HG03520 (cell line): Measurements from ENCODE around the gene NAT14.
"Not testable (repeated sequence)": the region's sequence is repeated elsewhere in the genome, so short reads cannot be mapped to it uniquely, and the experiment has no call there.

Experiments
- ATAC-seq: cut with Tn5 transposase; IDR thresholded peaks from one replicate; pipeline ENCODE4 v1.9.1; 2021; ENCODE audit warnings: mild to moderate bottlenecking, moderate library complexity; ENCODE audit not compliant: unreplicated experiment

Gene NAT14

DNA sequence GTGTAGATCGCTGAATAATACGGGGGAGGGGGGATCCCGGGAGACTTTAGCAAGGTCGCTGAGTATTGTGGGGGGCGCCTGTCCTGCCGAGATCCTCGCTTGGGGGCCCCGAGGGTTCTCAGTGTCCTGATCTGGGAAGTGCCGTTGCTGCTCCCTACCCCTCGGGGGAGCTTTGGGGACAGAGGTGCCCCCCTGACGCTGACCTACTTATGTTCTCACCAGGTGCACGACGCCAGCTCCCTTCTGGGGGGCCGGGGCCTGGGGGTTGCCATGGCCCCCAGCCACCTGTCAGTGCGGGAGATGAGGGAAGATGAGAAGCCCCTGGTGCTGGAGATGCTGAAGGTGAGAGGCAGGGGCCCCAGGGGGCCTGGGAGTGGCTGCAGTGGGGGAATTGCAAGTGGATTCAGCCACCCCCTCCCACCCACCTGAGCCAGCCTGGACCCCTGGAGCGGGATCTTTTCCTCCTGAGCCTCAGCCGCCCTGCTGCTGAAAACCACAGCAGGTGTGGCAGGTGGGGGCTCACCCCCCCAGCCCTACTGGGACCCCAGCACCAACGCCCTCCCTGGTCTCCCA lies 537 bp downstream of the NAT14 start:
- ATAC-seq = no peak

DNA sequence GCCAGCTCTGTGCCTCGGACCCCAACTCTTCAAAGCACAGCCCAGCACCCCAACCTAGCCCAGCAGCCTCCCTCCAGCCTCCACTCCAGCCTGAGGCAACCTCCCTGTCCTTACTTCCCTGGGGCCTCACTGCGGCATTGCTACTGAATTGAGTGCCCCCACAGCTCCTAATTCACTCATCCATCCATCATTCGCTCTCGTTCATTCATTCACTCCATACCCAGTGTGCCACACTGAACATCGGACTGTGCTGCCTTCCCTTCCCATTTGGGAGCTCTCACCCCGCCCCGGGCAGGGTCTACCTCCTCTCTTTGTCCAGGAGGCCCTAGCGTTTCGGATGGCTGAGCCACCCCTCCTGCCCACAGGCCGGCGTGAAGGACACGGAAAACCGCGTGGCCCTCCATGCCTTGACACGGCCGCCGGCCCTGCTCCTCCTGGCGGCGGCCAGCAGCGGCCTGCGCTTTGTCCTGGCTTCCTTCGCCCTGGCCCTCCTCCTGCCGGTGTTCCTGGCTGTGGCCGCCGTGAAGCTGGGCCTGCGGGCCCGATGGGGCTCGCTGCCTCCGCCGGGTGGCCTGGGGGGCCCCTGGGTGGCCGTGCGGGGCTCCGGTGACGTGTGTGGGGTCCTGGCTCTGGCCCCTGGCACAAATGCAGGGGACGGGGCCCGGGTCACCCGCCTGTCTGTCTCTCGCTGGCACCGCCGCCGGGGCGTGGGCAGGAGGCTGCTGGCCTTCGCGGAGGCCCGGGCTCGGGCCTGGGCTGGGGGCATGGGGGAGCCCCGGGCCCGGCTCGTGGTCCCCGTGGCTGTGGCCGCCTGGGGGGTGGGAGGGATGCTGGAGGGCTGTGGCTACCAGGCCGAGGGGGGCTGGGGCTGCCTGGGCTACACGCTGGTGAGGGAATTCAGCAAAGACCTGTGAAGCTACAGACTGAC lies 1.3 kb downstream of the NAT14 start:
- no peak for ATAC-seq

DNA sequence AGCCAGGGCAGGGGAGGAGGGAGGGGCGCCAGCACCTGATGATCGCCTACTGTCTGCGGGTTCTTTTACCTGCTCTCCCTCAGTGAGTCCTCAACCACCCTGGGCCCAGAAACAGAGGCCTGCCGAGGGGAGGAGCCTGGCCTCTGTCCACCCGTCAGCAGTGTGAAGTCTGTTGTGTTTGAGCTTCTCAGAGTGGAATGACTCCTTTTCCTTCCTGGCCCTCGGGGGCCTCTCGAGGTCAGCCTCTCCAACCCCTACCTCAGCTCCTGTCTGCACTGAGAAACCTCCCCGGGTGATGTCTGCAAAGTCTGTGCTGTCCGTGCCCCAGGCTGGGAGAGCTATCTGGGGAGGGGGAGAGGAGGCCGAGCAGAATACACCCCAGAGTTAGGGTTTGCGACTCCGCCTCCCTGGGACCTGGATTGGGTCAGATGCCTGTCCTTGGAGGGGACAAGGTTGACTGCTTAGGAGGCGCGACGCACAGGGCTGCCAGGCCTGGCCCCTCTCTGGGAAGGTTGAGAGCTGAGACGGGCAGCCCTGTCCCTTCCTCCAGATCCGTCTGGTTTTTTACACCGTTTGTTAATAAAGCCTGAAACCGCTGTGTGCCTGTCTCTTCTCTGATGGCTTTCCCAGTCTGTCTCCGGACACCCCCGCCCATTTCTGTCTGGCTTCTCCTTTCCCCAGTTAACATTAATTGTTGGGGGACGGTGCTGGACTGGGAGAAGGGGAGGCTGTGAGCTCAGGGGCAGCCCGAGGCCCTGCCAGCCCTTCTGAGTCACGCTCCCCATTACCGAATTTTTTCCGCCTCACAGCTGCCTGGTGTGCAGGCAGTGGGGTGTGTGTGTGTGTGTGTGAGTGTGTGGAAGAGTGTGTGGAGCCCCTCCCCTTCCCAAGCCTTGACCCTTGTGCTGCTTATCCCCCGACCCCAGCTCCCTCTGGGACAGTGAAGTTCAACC lies 2.3 kb downstream of the NAT14 start:
- no peak for ATAC-seq

DNA sequence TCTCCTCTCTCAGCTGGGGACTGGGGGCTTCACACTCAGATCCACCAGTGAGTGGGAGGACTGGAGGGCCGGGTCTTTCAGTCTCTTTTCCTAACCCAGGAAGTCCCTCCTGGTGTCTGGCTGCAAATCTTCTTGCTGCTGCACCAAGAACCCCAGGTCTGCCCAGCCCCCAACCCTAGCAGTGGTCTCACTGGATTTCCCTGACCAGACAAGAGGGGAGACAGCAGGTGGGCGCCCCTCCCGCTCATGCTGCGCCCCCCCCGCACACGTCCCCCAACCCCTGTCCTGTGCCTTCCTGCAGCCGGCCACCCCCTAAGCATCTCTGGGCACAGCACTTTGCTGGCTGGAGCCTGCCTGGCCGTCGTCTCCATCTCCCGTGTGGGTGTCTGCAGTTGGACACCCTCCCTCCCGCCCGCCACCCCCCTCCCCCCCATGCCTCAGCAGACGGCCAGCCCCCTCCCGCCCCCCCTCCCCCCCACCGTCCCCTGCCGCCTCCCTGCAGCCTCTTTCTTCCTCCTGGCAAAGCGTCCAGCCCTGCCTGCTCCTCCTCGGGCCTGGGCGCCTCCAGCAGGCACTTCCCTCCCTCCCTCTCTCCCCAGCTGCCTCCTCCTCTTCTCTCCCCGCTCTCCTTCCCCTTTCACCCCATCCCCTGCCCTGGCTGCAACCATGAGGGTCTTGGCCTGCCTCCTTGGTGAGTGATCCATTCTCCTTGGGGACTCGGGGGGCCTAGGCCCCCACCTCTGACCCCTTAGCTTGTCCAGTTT lies 3.1 kb downstream of the NAT14 start, which contains the start of gene SSC5D:
TSS of gene SSC5D (plus strand) at position 513 of the 764 bp plus-strand sequence. CDS start at position 667, 154 bp downstream.
- ATAC-seq = no peak

DNA sequence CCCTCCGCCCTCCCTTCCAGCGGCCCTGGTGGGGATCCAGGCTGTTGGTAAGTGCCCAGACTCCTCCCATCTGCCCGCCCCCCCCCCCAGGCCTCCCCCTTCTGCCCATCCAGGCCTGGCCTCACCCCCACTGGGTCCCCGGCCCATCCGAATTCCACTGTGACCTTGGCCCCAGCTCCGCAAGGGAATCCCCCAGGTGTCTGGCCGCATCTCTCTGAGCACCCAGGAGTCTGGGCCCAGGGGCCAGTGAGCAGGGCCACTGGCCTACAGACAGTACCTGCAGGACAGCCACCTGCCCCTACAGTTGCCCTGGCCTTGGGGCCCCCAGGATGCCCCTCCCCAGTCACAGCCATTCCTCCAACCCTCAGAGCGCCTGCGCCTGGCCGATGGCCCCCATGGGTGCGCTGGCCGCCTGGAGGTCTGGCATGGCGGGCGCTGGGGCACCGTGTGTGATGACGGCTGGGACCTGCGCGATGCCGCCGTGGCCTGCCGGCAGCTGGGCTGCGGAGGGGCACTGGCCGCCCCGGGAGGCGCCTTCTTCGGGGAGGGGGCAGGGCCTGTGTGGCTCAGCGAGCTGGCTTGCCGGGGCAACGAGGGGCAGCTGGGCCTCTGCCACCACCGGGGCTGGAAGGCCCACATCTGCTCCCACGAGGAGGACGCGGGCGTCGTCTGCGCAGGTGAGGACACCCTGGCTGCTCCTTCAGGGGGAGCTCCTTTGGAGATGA lies 4.2 kb downstream of the NAT14 start:
- no peak for ATAC-seq

DNA sequence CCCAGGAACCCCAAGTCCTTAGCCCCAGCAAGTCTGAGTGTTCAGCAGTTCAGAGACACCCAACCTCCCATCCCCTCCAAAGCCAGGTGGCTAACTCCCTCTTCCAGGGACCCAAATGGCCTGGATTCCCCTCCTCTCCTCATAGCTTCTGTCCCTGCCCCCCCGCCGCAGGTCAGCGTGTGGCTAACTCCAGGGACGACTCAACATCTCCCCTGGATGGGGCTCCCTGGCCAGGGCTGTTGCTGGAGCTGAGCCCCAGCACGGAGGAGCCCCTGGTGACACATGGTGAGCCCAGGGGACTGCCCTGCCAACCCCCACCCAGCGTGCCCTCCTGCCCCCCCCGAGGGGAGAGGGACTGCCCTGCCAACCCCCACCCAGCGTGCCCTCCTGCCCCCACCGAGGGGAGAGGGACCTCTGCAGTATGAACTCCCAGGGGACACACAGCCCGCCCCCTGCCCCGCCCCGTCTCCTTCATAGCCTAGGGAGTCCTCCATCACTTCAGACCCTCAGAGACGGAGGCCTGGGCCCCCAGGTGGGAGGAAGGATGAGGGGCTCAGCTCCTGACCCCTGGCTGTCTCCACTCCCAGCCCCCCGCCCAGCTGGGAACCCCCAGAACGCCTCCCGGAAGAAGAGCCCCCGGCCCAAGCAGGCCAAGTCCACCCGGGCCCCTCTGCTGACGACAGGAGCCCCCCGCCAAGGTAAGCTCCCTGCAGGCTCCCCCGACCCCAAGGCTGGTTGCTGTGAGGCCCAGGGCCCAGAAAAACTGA lies 4.9 kb downstream of the NAT14 start:
- no peak for ATAC-seq

DNA sequence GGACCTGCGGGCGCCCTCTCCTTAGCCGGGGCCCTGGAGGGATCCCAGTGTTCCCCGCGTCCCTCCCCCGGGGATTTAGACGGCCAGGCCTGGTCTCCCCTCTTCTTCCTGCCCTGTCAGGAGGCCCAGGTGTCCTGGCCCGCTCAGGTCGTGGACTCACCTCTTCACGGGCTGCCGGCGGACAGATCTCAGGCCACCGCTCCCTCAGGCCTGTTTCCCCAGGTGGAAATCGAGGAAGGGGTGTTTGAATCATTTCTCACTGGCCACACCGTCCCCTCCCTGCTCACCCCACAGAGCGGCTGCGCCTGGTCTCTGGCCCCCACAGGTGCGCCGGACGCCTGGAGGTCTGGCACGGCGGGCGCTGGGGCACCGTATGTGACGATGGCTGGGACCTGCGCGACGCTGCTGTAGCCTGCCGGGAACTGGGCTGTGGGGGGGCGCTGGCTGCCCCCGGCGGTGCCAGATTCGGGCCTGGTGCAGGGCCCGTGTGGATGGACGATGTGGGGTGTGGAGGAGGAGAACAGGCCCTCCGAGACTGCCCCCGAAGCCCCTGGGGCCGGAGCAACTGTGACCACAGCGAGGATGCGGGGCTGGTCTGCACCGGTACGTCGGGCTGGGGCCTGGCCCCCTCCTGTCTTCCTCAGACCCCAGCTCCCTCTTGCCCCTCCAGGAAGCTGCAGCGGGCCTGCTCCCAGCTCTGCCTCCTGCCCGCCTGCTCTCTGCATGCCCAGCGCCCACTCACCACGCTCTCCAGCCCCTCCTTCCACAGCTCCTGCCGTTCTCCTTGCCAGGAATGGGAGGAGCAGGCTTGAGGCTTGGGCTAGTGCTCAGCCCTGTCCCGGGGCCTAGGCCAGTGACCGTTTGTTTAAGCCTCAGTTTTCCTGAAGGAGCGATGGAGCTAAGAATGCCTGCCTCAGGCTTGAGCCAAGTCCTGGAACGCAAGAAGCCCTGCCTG lies 5.8 kb downstream of the NAT14 start:
- ATAC-seq = no peak

DNA sequence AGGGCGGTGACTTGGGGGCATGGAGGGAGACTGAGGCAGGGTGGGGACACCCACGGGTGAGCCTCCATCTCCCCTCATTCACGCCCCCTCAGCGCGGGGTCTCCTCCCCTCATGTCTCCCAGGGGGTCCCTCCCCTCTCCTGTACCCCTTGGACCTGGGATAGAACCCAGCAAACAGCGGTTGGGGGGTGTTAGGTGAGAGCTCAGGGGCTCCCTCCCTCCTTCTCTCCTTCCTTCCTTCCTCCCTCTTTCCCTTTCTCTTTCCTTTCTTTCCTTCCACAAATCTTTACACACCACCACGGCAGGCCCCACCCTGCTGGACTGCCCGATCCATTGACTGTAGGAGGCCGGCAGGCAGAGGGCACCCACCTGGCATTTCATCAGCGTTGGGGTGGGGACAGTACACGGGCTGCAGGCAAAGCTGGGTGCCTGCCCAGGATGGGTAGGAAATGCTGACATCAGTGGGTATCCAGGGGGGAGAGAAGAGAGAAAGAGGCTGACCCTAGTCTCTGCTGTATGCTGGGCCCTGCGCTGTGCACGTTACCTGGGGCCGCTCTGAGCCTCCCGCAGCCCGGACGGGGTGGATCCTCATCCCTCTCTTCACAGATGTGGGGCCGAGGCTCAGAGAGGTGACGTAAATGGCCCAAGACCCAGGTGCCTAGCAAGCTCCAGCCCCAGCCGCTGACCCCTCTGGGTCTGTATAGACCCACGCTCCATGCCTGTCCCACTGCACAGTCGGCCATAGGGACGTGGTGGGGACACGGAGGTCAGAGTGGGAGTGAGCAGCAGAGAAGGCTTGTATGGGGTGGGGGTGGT lies 6.8 kb downstream of the NAT14 start:
- no peak for ATAC-seq

DNA sequence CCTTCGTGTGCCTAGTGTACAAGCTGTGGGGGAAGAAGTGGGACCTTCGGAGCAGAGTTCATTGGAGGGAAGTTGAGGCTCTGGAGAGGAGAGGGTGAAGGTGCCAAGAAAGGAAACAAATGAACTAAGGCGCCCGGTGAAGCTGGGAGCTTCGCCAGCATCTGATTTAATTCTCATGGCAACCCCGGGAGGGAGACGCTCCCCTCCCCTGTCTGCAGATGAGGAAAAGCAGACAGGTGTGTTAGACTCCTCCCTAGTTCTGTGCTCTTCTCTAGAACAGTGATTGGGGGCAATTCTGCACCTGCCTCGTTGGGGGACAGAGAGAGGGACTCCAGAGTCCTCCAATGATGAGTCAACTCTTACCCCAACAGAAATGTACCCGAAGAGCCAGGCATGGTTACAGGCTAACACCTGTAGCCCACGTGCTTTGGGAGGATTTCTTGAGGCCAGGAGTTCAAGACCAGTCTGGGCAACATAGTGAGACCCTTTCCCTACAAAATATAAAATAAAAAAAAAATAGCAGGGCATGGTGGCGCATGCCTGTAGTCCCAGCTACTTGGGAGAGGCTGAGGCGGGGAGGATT lies 7.5 kb downstream of the NAT14 start:
- ATAC-seq = no peak

DNA sequence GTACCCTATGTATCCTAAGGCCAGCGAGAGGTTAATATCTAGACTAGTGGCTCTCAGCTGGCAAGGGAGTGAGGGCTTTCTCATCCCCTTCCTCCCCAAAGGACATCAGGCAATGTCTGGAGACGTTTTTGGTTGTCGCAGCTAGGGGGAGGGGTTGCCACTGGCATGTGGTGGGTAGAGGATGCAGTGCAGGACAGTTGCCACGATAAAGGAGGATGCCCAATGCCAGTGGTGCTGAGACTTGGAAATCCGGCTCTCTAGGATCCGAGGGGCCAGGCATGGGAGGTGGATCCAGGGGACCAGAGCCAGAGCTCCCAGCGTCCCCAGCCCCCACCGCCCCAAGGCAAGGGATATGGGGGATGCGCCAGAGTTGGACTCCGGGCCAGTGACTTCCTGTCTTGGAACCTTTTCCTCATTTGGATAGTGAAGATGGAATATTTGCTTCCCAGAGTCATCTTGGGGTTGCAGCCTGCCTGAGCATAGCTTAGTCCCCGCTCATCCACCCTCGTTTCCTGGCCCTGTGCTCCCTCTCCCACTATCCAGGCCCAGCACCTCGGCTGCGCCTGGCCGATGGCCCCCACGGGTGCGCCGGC lies 8.2 kb downstream of the NAT14 start:
- no peak for ATAC-seq

DNA sequence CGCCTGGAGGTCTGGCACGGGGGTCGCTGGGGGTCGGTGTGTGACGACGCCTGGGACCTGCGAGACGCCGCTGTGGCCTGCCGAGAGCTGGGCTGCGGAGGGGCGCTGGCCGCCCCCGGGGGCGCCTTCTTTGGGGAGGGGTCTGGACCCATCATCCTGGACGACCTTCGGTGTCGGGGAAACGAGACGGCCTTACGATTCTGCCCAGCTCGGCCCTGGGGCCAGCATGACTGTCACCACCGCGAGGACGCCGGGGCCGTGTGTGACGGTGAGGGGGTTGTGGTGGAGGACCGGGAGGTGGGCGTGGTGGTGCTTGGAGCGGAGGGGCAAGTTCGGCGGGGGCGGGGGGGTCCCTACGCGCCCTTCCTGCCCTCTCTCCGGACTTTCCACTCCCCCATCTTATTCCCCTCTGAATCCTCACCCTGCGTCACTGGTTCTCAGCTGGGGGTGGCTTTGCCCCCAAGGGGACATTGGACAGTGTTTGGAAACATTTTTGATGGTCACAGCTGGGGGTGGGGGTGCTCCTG lies 8.7 kb downstream of the NAT14 start:
- no peak for ATAC-seq

DNA sequence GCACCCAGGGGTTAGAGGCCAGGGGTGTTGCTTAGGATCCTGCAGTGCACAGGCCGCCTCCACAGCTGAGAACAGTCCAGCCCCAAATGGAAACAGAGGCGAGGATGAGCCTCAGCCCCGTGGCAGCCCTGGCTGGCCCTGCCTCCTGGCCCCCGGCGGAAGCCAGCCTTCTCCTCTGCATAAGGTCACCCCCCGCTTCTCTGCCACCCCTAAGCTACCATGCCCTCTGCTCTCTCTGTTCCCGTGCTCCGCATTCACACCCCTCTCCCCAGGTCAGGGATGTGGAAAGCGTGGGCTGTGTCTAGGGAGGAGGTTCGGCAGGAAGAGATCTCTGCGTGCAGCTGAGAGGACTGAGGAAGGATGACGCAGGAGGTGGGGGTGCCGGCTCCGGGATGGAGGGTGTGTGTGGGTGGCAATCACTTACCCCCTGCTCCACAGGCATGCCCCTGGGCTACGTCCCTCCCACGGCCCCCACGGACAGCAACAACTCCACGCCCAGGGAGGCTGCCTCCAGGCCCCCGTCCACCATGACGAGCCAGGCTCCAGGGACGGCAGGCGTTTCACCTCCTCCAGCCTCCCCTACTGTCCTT lies 9.3 kb downstream of the NAT14 start:
- no peak for ATAC-seq

DNA sequence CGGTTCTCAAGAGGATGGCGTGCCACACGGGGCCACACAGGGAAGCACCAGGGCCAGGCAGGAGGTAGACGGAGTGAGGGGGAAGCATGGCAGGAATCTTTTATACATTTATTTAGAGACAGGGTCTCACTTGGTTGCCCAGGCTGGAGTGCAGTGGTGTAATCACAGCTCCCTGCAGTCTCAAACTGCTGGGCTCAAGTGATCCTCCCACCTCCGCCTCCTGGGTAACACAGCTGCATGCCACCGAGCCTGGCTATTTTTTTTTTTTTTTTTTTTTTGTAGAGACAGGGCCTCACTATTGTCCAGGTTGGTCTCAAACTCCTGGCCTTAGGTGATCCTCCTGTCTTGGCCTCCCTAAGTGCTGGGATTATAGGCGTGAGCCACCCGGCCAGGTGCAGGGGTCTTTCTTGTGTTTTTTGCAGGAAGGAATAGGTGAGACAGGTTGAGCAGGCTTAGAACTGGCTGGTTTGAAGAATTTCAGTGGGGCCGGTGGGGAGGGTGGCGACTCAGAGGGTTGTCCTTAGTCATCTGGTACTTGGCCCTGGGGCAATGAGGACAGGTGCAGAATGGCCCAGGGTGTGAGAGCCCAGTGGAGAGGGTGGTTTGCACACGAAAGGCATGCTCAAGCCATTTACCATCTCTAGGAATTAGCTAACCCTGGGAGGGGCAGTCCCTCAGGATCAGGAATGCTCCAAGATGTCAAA lies 10.8 kb downstream of the NAT14 start:
- ATAC-seq = no peak

DNA sequence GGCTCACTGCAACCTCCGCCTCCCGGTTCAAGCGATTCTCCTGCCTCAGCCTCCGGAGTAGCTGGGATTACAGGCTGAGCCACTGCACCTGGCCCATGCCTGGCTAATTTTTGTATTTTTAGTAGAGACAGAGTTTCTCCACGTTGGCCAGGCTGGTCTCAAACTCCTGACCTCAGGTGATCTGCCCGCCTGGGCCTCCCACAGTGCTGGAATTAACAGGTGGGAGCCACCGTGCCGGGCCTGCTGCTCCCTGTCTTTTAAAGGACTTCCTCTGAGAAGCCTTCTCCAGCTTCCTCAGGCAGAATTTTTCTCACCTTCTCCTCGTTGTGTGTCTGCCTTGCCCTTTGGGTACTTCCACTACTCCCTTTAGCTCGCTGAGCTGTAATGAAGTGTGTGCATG lies 11.8 kb downstream of the NAT14 start:
- not testable (repeated sequence) for ATAC-seq

DNA sequence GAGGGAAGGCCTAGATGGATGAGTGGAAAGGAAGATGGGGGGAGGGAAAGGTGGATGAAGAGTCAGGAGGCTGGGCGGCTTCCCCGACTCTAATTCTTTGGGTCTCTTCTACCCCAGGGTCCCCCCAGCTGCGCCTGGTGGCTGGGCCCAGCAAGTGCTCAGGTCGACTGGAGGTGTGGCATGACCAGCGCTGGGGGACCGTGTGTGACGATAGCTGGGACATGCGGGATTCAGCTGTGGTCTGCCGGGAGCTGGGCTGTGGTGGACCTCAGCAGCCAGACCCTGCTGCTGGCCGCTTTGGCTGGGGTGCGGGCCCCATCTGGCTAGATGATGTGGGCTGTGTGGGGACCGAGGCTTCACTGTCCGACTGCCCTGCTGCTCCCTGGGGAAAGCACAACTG lies 12.8 kb downstream of the NAT14 start:
- ATAC-seq = no peak
